Ishikawa (cell line): ENCODE measurements around the gene CSNK1G3.

Experiments used
- RAD21 ChIP-seq: IDR thresholded peaks from 2 replicates; pipeline ENCODE4 v1.6.1; 2012; ENCODE audit warnings: low read depth
- TAF1 ChIP-seq: IDR thresholded peaks from 2 replicates; pipeline ENCODE4 v1.6.1; 2012; ENCODE audit warnings: low read depth, mild to moderate bottlenecking
- TEAD4 ChIP-seq: IDR thresholded peaks from 2 replicates; pipeline ENCODE4 v1.6.1; 2012
- ZBTB7A ChIP-seq: IDR thresholded peaks from 2 replicates; pipeline ENCODE4 v1.6.1; 2012; ENCODE audit warnings: low read depth
- TF ChIP-seq, protein P1 (sequence below): IDR thresholded peaks from 2 replicates; pipeline ENCODE4 v1.6.1; 2012
- TF ChIP-seq, protein P2 (sequence below): IDR thresholded peaks from 2 replicates; pipeline ENCODE4 v1.6.1; 2012; ENCODE audit warnings: low read depth, mild to moderate bottlenecking

DNA sequence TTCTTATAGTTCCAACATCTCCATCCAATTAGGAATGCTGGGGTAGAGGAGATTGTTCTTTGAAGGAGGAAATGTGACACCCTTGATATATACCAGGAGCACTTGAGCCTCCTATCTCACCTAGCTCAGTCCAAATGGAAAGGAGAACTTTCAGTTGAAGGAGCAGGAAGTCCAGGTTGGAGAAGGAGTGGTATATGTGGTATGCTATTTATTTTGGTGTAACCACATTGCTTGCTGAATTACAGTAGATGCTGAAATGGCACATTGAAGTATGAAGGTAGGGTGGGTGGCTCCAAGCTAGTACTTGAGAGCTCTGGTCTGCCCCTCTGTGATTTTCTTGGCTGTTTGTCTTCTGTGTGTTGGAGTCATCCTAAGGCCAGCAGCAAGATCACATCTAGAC lies 6.1 kb downstream of the CSNK1G3 start:
- TF ChIP-seq TAF1 (no peak), TEAD4 (no peak), RAD21 (no peak), ZBTB7A (no peak)
- TF ChIP-seq, protein P1, sequence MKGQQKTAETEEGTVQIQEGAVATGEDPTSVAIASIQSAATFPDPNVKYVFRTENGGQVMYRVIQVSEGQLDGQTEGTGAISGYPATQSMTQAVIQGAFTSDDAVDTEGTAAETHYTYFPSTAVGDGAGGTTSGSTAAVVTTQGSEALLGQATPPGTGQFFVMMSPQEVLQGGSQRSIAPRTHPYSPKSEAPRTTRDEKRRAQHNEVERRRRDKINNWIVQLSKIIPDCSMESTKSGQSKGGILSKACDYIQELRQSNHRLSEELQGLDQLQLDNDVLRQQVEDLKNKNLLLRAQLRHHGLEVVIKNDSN = no peak
- TF ChIP-seq, protein P2, sequence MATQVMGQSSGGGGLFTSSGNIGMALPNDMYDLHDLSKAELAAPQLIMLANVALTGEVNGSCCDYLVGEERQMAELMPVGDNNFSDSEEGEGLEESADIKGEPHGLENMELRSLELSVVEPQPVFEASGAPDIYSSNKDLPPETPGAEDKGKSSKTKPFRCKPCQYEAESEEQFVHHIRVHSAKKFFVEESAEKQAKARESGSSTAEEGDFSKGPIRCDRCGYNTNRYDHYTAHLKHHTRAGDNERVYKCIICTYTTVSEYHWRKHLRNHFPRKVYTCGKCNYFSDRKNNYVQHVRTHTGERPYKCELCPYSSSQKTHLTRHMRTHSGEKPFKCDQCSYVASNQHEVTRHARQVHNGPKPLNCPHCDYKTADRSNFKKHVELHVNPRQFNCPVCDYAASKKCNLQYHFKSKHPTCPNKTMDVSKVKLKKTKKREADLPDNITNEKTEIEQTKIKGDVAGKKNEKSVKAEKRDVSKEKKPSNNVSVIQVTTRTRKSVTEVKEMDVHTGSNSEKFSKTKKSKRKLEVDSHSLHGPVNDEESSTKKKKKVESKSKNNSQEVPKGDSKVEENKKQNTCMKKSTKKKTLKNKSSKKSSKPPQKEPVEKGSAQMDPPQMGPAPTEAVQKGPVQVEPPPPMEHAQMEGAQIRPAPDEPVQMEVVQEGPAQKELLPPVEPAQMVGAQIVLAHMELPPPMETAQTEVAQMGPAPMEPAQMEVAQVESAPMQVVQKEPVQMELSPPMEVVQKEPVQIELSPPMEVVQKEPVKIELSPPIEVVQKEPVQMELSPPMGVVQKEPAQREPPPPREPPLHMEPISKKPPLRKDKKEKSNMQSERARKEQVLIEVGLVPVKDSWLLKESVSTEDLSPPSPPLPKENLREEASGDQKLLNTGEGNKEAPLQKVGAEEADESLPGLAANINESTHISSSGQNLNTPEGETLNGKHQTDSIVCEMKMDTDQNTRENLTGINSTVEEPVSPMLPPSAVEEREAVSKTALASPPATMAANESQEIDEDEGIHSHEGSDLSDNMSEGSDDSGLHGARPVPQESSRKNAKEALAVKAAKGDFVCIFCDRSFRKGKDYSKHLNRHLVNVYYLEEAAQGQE = no peak
